ENCODE measurements around the gene PTH2.

Gene PTH2

GRCh38 chr19:49389406-49389805 lies 33.8 kb downstream of the PTH2 start:
- Histone ChIP-seq H3K27me3 (ENCODE audit: insufficient read depth, low read length) (no peaks in the 10 kb centered on the region), H3K9me3 (ENCODE audit: low read length) (no peaks in the 10 kb centered on the region), H2AFZ (ENCODE audit: low read length) (no peak overlapping the region), H3K4me3 (ENCODE audit: low read depth, low read length, poor library complexity, severe bottlenecking) (no peak overlapping the region), H4K20me1 (ENCODE audit: insufficient read depth, low read length) (no peaks in the 10 kb centered on the region), H3K27ac (ENCODE audit: low read depth, low read length, poor library complexity, severe bottlenecking) (peak overlapping the region; percentile 96), H3K36me3 (ENCODE audit: insufficient read depth, low read length) (no peaks in the 10 kb centered on the region), H3K9ac (ENCODE audit: low read length) (no peak overlapping the region), H3K9me2 (ENCODE audit: low read depth, low read length) (no peaks in the 10 kb centered on the region), H3K4me2 (ENCODE audit: low read length) (no peak overlapping the region), H3K4me1 (ENCODE audit: insufficient read depth, low read length, severe bottlenecking) (peaks cover 51% of the 10 kb centered on the region), H3K79me2 (ENCODE audit: insufficient read depth, low read length) (no peaks in the 10 kb centered on the region), H3F3A (ENCODE audit: insufficient read depth, low read length) (peaks cover 3% of the 10 kb centered on the region)
- TF ChIP-seq EZH2 (IDR thresholded peaks at IDR 0.05; ENCODE audit: borderline replicate concordance, low read length) = no peak
- TF ChIP-seq, protein P1, sequence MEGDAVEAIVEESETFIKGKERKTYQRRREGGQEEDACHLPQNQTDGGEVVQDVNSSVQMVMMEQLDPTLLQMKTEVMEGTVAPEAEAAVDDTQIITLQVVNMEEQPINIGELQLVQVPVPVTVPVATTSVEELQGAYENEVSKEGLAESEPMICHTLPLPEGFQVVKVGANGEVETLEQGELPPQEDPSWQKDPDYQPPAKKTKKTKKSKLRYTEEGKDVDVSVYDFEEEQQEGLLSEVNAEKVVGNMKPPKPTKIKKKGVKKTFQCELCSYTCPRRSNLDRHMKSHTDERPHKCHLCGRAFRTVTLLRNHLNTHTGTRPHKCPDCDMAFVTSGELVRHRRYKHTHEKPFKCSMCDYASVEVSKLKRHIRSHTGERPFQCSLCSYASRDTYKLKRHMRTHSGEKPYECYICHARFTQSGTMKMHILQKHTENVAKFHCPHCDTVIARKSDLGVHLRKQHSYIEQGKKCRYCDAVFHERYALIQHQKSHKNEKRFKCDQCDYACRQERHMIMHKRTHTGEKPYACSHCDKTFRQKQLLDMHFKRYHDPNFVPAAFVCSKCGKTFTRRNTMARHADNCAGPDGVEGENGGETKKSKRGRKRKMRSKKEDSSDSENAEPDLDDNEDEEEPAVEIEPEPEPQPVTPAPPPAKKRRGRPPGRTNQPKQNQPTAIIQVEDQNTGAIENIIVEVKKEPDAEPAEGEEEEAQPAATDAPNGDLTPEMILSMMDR (IDR thresholded peaks at IDR 0.05; ENCODE audit: low read length) = no peak

- H3K4me3 ChIP-seq (ENCODE audit: low read depth, low read length, poor library complexity, severe bottlenecking) = peak within 1 kb of the TSS; percentile 49
Observed at GRCh38 chr19:49387936-49388372, 35.3 kb downstream of the PTH2 start, which contains the start of gene KASH5. Gene KASH5 (plus strand): TSS chr19:49388249. CDS start chr19:49390884, 2,635 bp downstream.

GRCh38 chr19:49383599-49383998 lies 39.6 kb downstream of the PTH2 start:
- no peak overlapping the region for H2AFZ ChIP-seq (ENCODE audit: low read length)
- H4K20me1 ChIP-seq (ENCODE audit: insufficient read depth, low read length) = no peaks in the 10 kb centered on the region
- no peaks in the 10 kb centered on the region for H3F3A ChIP-seq (ENCODE audit: insufficient read depth, low read length)
- TF ChIP-seq, protein P1 (IDR thresholded peaks at IDR 0.05; ENCODE audit: low read length) = no peak
- TF ChIP-seq EZH2 (IDR thresholded peaks at IDR 0.05; ENCODE audit: borderline replicate concordance, low read length) = no peak
- no peak overlapping the region for H3K4me2 ChIP-seq (ENCODE audit: low read length)
- H3K27ac ChIP-seq (ENCODE audit: low read depth, low read length, poor library complexity, severe bottlenecking) = no peak overlapping the region
- H3K9me2 ChIP-seq (ENCODE audit: low read depth, low read length) = no peaks in the 10 kb centered on the region
- H3K36me3 ChIP-seq (ENCODE audit: insufficient read depth, low read length) = no peaks in the 10 kb centered on the region
- H3K9ac ChIP-seq (ENCODE audit: low read length) = no peak overlapping the region
- H3K79me2 ChIP-seq (ENCODE audit: insufficient read depth, low read length) = no peaks in the 10 kb centered on the region
- H3K4me3 ChIP-seq (ENCODE audit: low read depth, low read length, poor library complexity, severe bottlenecking) = no peak overlapping the region
- H3K27me3 ChIP-seq (ENCODE audit: insufficient read depth, low read length) = no peaks in the 10 kb centered on the region
- peaks cover 3% of the 10 kb centered on the region for H3K9me3 ChIP-seq (ENCODE audit: low read length)
- H3K4me1 ChIP-seq (ENCODE audit: insufficient read depth, low read length, severe bottlenecking) = peaks cover 16% of the 10 kb centered on the region

More at GRCh38 chr19:49387936-49388372, 35.3 kb downstream of the PTH2 start, which contains the start of gene KASH5:
- Histone ChIP-seq H3K4me2 (ENCODE audit: low read length) (peak within 1 kb of the TSS; percentile 63), H3F3A (ENCODE audit: insufficient read depth, low read length) (peaks cover 3% of the 10 kb centered on the region), H3K9ac (ENCODE audit: low read length) (peak within 1 kb of the TSS; percentile 51; the same call in 1 of the 2 replicates), H2AFZ (ENCODE audit: low read length) (no peak within 1 kb of the TSS), H3K36me3 (ENCODE audit: insufficient read depth, low read length) (no peaks in the 10 kb centered on the region), H3K79me2 (ENCODE audit: insufficient read depth, low read length) (no peaks in the 10 kb centered on the region), H3K9me2 (ENCODE audit: low read depth, low read length) (no peaks in the 10 kb centered on the region), H3K9me3 (ENCODE audit: low read length) (peaks cover under 1% of the 10 kb centered on the region; the same call in 1 of the 2 replicates), H4K20me1 (ENCODE audit: insufficient read depth, low read length) (no peaks in the 10 kb centered on the region), H3K27me3 (ENCODE audit: insufficient read depth, low read length) (no peaks in the 10 kb centered on the region), H3K27ac (ENCODE audit: low read depth, low read length, poor library complexity, severe bottlenecking) (peak within 1 kb of the TSS; percentile 96), H3K4me1 (ENCODE audit: insufficient read depth, low read length, severe bottlenecking) (peaks cover 51% of the 10 kb centered on the region)
- TF ChIP-seq, protein P1 (IDR thresholded peaks at IDR 0.05; ENCODE audit: low read length) = no peak
- TF ChIP-seq EZH2 (IDR thresholded peaks at IDR 0.05; ENCODE audit: borderline replicate concordance, low read length) = no peak

Measured in OCI-LY1 (cell line).